HCT116 (cell line): ENCODE results near the gene RAPGEF1. TPM values are rescaled to one million over a fixed set of nuclear protein-coding genes. Genes with fewer than 3 reads are reported as not detected.

ENCODE experiments used
- ATAC-seq: fragments of 200-7000 bp; cut with Tn5 transposase; 2 replicates; pipeline ENCODE4 v1.9.1; 2020; ENCODE audit warnings: mild to moderate bottlenecking, moderate library complexity
- BruUV-seq: library from RNA; stranded (reverse); fragments of 400-500 nt; replicated peaks from 2 replicates; lab custom pipeline; 2021; lab: Mats Ljungman, UMichigan
- CTCF ChIA-PET: fragments of 300-600 bp; sonication (Branson Sonifier 250); formaldehyde crosslinking; loops from one replicate; lab custom pipeline; 2021; ENCODE audit warnings: antibody characterized with exemption; lab: Charles Lee
- POLR2A ChIA-PET: fragments of 300-600, 350-600 bp; sonication (Branson Sonifier 250); formaldehyde crosslinking; loops from one replicate; lab custom pipeline; 2021; ENCODE audit warnings: antibody characterized with exemption; lab: Charles Lee
- RAD21 ChIA-PET, 2 experiments: fragments of 300-600 bp; sonication (Branson Sonifier 250); formaldehyde crosslinking; loops; one replicate each; lab custom pipeline; 2023; ENCODE audit warnings: low total read pairs in 2 of 2; ENCODE audit not compliant: uncharacterized antibody in 2 of 2, unreplicated experiment in 2 of 2, low non-redundant PET in 1 of 2; lab: Charles Lee
- DNase-seq: peaks from one replicate; pipeline ENCODE4 v3.0.0-alpha.2; 2010; ENCODE audit warnings: low read depth, low spot score
- H2AFZ ChIP-seq: fragments of 200-600 bp; shearing (Covaris generic), sonication (generic); 2 replicates; pipeline ENCODE4 v1.6.1; 2017; ENCODE audit warnings: low read depth, mixed run types, mixed read lengths, antibody characterized with exemption, low read length; ENCODE audit not compliant: poor library complexity, severe bottlenecking
- H3K27ac ChIP-seq: 2 replicates; pipeline ENCODE4 v1.5.1; 2012; ENCODE audit warnings: low read depth, low read length
- H3K27me3 ChIP-seq: fragments of 200-600 bp; sonication (generic); 2 replicates; pipeline ENCODE4 v1.6.1; 2016; ENCODE audit warnings: mixed run types, low read length, mixed read lengths; ENCODE audit not compliant: insufficient read depth
- H3K36me3 ChIP-seq, 2 experiments: fragments of 200-500 bp in 1 of 2; fragments of 200-600 bp in 1 of 2; sonication (Bioruptor generic) in 1 of 2; sonication (generic) in 1 of 2; 2 replicates each; pipeline versions ENCODE4 v1.5.1 to v1.6.1; 2014 to 2016; ENCODE audit warnings: low read length in 2 of 2, inconsistent platforms in 1 of 2, mixed read lengths in 1 of 2, mixed run types in 1 of 2; ENCODE audit not compliant: insufficient read depth in 2 of 2, control insufficient read depth in 1 of 2
- H3K4me1 ChIP-seq, 2 experiments: fragments of 200-600 bp in 1 of 2; sonication (generic) in 1 of 2; 2 replicates each; pipeline versions ENCODE4 v1.5.1 to v1.6.1; 2012 to 2017; ENCODE audit warnings: low read length in 2 of 2, inconsistent platforms in 1 of 2, mild to moderate bottlenecking in 1 of 2, mixed read lengths in 1 of 2, mixed run types in 1 of 2, moderate library complexity in 1 of 2; ENCODE audit not compliant: insufficient read depth in 2 of 2, control insufficient read depth in 1 of 2
- H3K4me2 ChIP-seq: fragments of 200-600 bp; sonication (generic); 2 replicates; pipeline ENCODE4 v1.6.1; 2017; ENCODE audit warnings: mixed run types, low read length, mixed read lengths
- H3K4me3 ChIP-seq, 2 experiments: fragments of 200-600 bp in 1 of 2; sonication (generic) in 1 of 2; replicated peaks in 1 of 2; 2 replicates each; pipeline ENCODE4 v1.5.1; 2011 to 2016; ENCODE audit warnings: low read length in 2 of 2, control low read depth in 1 of 2, low read depth in 1 of 2, mild to moderate bottlenecking in 1 of 2, mixed read lengths in 1 of 2, mixed run types in 1 of 2
- H3K79me2 ChIP-seq: fragments of 200-600 bp; sonication (generic); 2 replicates; pipeline ENCODE4 v1.6.1; 2017; ENCODE audit warnings: mild to moderate bottlenecking, mixed run types, low read length, moderate library complexity, mixed read lengths; ENCODE audit not compliant: insufficient read depth
- H3K9ac ChIP-seq: fragments of 200-600 bp; sonication (generic); 2 replicates; pipeline ENCODE4 v1.6.1; 2016; ENCODE audit warnings: low read length, mixed read lengths
- H3K9me2 ChIP-seq: fragments of 200-600 bp; sonication (generic), shearing (Covaris generic); 2 replicates; pipeline ENCODE4 v1.6.1; 2017; ENCODE audit warnings: mixed run types, mild to moderate bottlenecking, moderate library complexity; ENCODE audit not compliant: insufficient read depth
- H3K9me3 ChIP-seq, 2 experiments: fragments of 200-500 bp in 1 of 2; fragments of 200-600 bp in 1 of 2; sonication (Bioruptor generic) in 1 of 2; sonication (generic) in 1 of 2; 2 replicates each; pipeline ENCODE4 v1.6.1; 2014 to 2017; ENCODE audit warnings: low read length in 2 of 2, mixed read lengths in 2 of 2, inconsistent platforms in 1 of 2, low read depth in 1 of 2, mild to moderate bottlenecking in 1 of 2, mixed run types in 1 of 2, moderate library complexity in 1 of 2; ENCODE audit not compliant: control insufficient read depth in 1 of 2, insufficient read depth in 1 of 2
- H4K20me1 ChIP-seq: fragments of 200-600 bp; sonication (generic), shearing (Covaris generic); 2 replicates; pipeline ENCODE4 v1.6.1; 2017; ENCODE audit warnings: mixed run types, mild to moderate bottlenecking, moderate library complexity; ENCODE audit not compliant: insufficient read depth
- CEBPB ChIP-seq: IDR thresholded peaks from 2 replicates; pipeline ENCODE4 v1.6.1; 2012; ENCODE audit warnings: low read depth
- EGR1 ChIP-seq: IDR thresholded peaks from 2 replicates; pipeline ENCODE4 v1.6.1; 2012; ENCODE audit warnings: low read depth
- ELF1 ChIP-seq: IDR thresholded peaks from 2 replicates; pipeline ENCODE4 v1.6.1; 2012; ENCODE audit warnings: low read depth, borderline replicate concordance
- EZH2 ChIP-seq: fragments of 200-600 bp; sonication (generic); IDR thresholded peaks from 2 replicates; pipeline ENCODE4 v1.6.1; 2017; ENCODE audit warnings: antibody characterized with exemption, mixed run types
- EZH2phosphoT487 ChIP-seq: fragments of 200-600 bp; IDR thresholded peaks from 2 replicates; pipeline ENCODE4 v1.6.1; 2018; ENCODE audit warnings: antibody characterized with exemption, borderline replicate concordance
- FOSL1 ChIP-seq: IDR thresholded peaks from 2 replicates; pipeline ENCODE4 v1.6.1; 2012; ENCODE audit warnings: low read depth
- JUND ChIP-seq: IDR thresholded peaks from 2 replicates; pipeline ENCODE4 v1.6.1; 2012
- POLR2A ChIP-seq: IDR thresholded peaks from 2 replicates; pipeline ENCODE4 v1.7.0; 2011; ENCODE audit warnings: borderline replicate concordance; ENCODE audit not compliant: insufficient read depth, insufficient read length; ENCODE audit errors: extremely low read depth
- POLR2AphosphoS5 ChIP-seq: IDR thresholded peaks from 2 replicates; pipeline ENCODE4 v1.6.1; 2011; ENCODE audit warnings: mild to moderate bottlenecking, low read depth, low read length, moderate library complexity
- REST ChIP-seq: IDR thresholded peaks from 2 replicates; pipeline ENCODE4 v1.6.1; 2012; ENCODE audit warnings: low read depth
- SIN3A ChIP-seq: IDR thresholded peaks from 2 replicates; pipeline ENCODE4 v1.6.1; 2012; ENCODE audit warnings: low read depth
- SRF ChIP-seq: IDR thresholded peaks from 2 replicates; pipeline ENCODE4 v1.6.1; 2012; ENCODE audit warnings: low read depth
- TCF7L2 ChIP-seq: IDR thresholded peaks from 2 replicates; pipeline ENCODE4 v1.7.0; 2011; ENCODE audit warnings: borderline replicate concordance, inconsistent platforms; ENCODE audit not compliant: insufficient read depth, insufficient read length; ENCODE audit errors: extremely low read depth
- YY1 ChIP-seq: IDR thresholded peaks from 2 replicates; pipeline ENCODE4 v1.6.1; 2011; ENCODE audit warnings: low read length, low read depth, moderate library complexity, mild to moderate bottlenecking; ENCODE audit not compliant: insufficient replicate concordance; ENCODE audit errors: extremely low read depth
- ZFX ChIP-seq: fragments of 450-650 bp; IDR thresholded peaks from 2 replicates; pipeline ENCODE4 v1.6.1; 2017
- ZNF274 ChIP-seq: fragments of 200-500 bp; sonication (Bioruptor generic); IDR thresholded peaks from 2 replicates; pipeline ENCODE4 v1.6.1; 2014; ENCODE audit warnings: mild to moderate bottlenecking, low read depth, low read length, inconsistent platforms
- intact Hi-C: fragments of 100-400 bp; cut with micrococcal nuclease; formaldehyde crosslinking; loops from 2 replicates; pipeline ENCODE4 v1.10.0; 2022
- total RNA-seq: library from RNA; stranded (reverse); gene quantifications from one replicate; pipeline ENCODE4 v1.2.1, GENCODE V29; 2021; ENCODE audit not compliant: unreplicated experiment
- TF ChIP-seq, protein P1 (sequence below): IDR thresholded peaks from 2 replicates; pipeline ENCODE4 v1.6.1; 2012
- TF ChIP-seq, protein P2 (sequence below): IDR thresholded peaks from 2 replicates; pipeline ENCODE4 v1.6.1; 2012
- TF ChIP-seq, protein P3 (sequence below): IDR thresholded peaks from 2 replicates; pipeline ENCODE4 v1.6.1; 2011; ENCODE audit warnings: mild to moderate bottlenecking, low read length, moderate library complexity; ENCODE audit not compliant: insufficient replicate concordance; ENCODE audit errors: extremely low read depth
- TF ChIP-seq, protein P4 (sequence below), 3 experiments: fragments of 200-600 bp in 1 of 3; sonication (generic) in 1 of 3; IDR thresholded peaks in 2 of 3; conservative IDR thresholded peaks in 1 of 3; 2 replicates each; pipeline ENCODE4 v1.5.1; 2012 to 2017; ENCODE audit warnings: low read depth in 2 of 3, low read length in 2 of 3, antibody characterized with exemption in 1 of 3, borderline replicate concordance in 1 of 3, control low read depth in 1 of 3, mild to moderate bottlenecking in 1 of 3, mixed read lengths in 1 of 3, mixed run types in 1 of 3, moderate library complexity in 1 of 3; ENCODE audit not compliant: insufficient read depth in 1 of 3

RAPGEF1 gene
- total RNA-seq, 1 experiment from 2014 or later, result 43.0 TPM

GRCh38 chr9:131534721-131535237 lies 205.1 kb downstream of the RAPGEF1 start:
- no peaks in the 10 kb centered on the region for H4K20me1 ChIP-seq
- H3K27ac ChIP-seq, result no peak overlapping the region
- no peak overlapping the region for H3K9ac ChIP-seq
- ChIA-PET POLR2A (no interaction called here), CTCF (no interaction called here), RAD21 (no interaction called here)
- H3K4me2 ChIP-seq, result no peak overlapping the region
- no peaks in the 10 kb centered on the region for H3K36me3 ChIP-seq
- no peak for TF ChIP-seq SRF
- TF ChIP-seq JUND, result no peak
- no peak for TF ChIP-seq EGR1
- TF ChIP-seq, protein P1, sequence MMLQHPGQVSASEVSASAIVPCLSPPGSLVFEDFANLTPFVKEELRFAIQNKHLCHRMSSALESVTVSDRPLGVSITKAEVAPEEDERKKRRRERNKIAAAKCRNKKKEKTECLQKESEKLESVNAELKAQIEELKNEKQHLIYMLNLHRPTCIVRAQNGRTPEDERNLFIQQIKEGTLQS, result no peak
- no peak for TF ChIP-seq REST
- no peak for TF ChIP-seq ZNF274
- no peak for TF ChIP-seq ZFX
- TF ChIP-seq, protein P2, sequence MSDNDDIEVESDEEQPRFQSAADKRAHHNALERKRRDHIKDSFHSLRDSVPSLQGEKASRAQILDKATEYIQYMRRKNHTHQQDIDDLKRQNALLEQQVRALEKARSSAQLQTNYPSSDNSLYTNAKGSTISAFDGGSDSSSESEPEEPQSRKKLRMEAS, result no peak
- TF ChIP-seq, protein P3, sequence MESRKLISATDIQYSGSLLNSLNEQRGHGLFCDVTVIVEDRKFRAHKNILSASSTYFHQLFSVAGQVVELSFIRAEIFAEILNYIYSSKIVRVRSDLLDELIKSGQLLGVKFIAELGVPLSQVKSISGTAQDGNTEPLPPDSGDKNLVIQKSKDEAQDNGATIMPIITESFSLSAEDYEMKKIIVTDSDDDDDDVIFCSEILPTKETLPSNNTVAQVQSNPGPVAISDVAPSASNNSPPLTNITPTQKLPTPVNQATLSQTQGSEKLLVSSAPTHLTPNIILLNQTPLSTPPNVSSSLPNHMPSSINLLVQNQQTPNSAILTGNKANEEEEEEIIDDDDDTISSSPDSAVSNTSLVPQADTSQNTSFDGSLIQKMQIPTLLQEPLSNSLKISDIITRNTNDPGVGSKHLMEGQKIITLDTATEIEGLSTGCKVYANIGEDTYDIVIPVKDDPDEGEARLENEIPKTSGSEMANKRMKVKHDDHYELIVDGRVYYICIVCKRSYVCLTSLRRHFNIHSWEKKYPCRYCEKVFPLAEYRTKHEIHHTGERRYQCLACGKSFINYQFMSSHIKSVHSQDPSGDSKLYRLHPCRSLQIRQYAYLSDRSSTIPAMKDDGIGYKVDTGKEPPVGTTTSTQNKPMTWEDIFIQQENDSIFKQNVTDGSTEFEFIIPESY, result no peak
- TF ChIP-seq YY1, result no peak
- no peak for TF ChIP-seq FOSL1
- no peak for TF ChIP-seq ELF1
- no peak for TF ChIP-seq POLR2AphosphoS5
- TF ChIP-seq EZH2, result no peak
- TF ChIP-seq SIN3A, result no peak
- TF ChIP-seq, protein P4, sequence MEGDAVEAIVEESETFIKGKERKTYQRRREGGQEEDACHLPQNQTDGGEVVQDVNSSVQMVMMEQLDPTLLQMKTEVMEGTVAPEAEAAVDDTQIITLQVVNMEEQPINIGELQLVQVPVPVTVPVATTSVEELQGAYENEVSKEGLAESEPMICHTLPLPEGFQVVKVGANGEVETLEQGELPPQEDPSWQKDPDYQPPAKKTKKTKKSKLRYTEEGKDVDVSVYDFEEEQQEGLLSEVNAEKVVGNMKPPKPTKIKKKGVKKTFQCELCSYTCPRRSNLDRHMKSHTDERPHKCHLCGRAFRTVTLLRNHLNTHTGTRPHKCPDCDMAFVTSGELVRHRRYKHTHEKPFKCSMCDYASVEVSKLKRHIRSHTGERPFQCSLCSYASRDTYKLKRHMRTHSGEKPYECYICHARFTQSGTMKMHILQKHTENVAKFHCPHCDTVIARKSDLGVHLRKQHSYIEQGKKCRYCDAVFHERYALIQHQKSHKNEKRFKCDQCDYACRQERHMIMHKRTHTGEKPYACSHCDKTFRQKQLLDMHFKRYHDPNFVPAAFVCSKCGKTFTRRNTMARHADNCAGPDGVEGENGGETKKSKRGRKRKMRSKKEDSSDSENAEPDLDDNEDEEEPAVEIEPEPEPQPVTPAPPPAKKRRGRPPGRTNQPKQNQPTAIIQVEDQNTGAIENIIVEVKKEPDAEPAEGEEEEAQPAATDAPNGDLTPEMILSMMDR (IDR thresholded peaks at IDR 0.05 in 2 of 3, conservative IDR thresholded peaks at IDR 0.05 in 1 of 3; ENCODE audit: borderline replicate concordance in 1 of 3, insufficient read depth in 1 of 3, low read depth in 2 of 3, low read length in 2 of 3), result no peak
- no peak for TF ChIP-seq POLR2A
- TF ChIP-seq TCF7L2, result no peak
- no peak for TF ChIP-seq CEBPB
- TF ChIP-seq EZH2phosphoT487, result no peak
- peaks cover 8% of the 10 kb centered on the region; the same call in 1 of the 2 replicates for H3K79me2 ChIP-seq
- H3K27me3 ChIP-seq, result no peaks in the 10 kb centered on the region
- peaks cover 0 to 12% of the 10 kb centered on the region in 2 experiments; a peak in 1 of 4 replicates for H3K4me1 ChIP-seq
- H3K9me2 ChIP-seq, result no peaks in the 10 kb centered on the region
- no peak overlapping the region for H3K4me3 ChIP-seq
- intact Hi-C loops, result no loop called here
- no peak overlapping the region for H2AFZ ChIP-seq
- H3K9me3 ChIP-seq, result no peaks in the 10 kb centered on the region
- ATAC-seq (no peak), DNase-seq (no peak)
- no TSS peak for BruUV-seq
